HCT116 (cell line): ENCODE data around the gene SLC44A5. TPM values are rescaled to one million over a fixed set of nuclear protein-coding genes. Genes with fewer than 3 reads are reported as not detected.
"Not testable (repeated sequence)": the region's sequence is repeated elsewhere in the genome, so short reads cannot be mapped to it uniquely, and the experiment has no call there.

Experiments
- ATAC-seq: fragments of 200-7000 bp; cut with Tn5 transposase; 2 replicates; pipeline ENCODE4 v1.9.1; 2020; ENCODE audit warnings: mild to moderate bottlenecking, moderate library complexity
- BruUV-seq: library from RNA; stranded (reverse); fragments of 400-500 nt; replicated peaks from 2 replicates; lab custom pipeline; 2021; lab: Mats Ljungman, UMichigan
- CTCF ChIA-PET: fragments of 300-600 bp; sonication (Branson Sonifier 250); formaldehyde crosslinking; loops from one replicate; lab custom pipeline; 2021; ENCODE audit warnings: antibody characterized with exemption; lab: Charles Lee
- POLR2A ChIA-PET: fragments of 300-600, 350-600 bp; sonication (Branson Sonifier 250); formaldehyde crosslinking; loops from one replicate; lab custom pipeline; 2021; ENCODE audit warnings: antibody characterized with exemption; lab: Charles Lee
- RAD21 ChIA-PET, 2 experiments: fragments of 300-600 bp; sonication (Branson Sonifier 250); formaldehyde crosslinking; loops; one replicate each; lab custom pipeline; 2023; ENCODE audit warnings: low total read pairs in 2 of 2; ENCODE audit not compliant: uncharacterized antibody in 2 of 2, unreplicated experiment in 2 of 2, low non-redundant PET in 1 of 2; lab: Charles Lee
- DNase-seq: peaks from one replicate; pipeline ENCODE4 v3.0.0-alpha.2; 2010; ENCODE audit warnings: low read depth, low spot score
- H2AFZ ChIP-seq: fragments of 200-600 bp; shearing (Covaris generic), sonication (generic); 2 replicates; pipeline ENCODE4 v1.6.1; 2017; ENCODE audit warnings: low read depth, mixed run types, mixed read lengths, antibody characterized with exemption, low read length; ENCODE audit not compliant: poor library complexity, severe bottlenecking
- H3K27ac ChIP-seq: 2 replicates; pipeline ENCODE4 v1.5.1; 2012; ENCODE audit warnings: low read depth, low read length
- H3K27me3 ChIP-seq: fragments of 200-600 bp; sonication (generic); 2 replicates; pipeline ENCODE4 v1.6.1; 2016; ENCODE audit warnings: mixed run types, low read length, mixed read lengths; ENCODE audit not compliant: insufficient read depth
- H3K36me3 ChIP-seq, 2 experiments: fragments of 200-500 bp in 1 of 2; fragments of 200-600 bp in 1 of 2; sonication (Bioruptor generic) in 1 of 2; sonication (generic) in 1 of 2; 2 replicates each; pipeline versions ENCODE4 v1.5.1 to v1.6.1; 2014 to 2016; ENCODE audit warnings: low read length in 2 of 2, inconsistent platforms in 1 of 2, mixed read lengths in 1 of 2, mixed run types in 1 of 2; ENCODE audit not compliant: insufficient read depth in 2 of 2, control insufficient read depth in 1 of 2
- H3K4me1 ChIP-seq, 2 experiments: fragments of 200-600 bp in 1 of 2; sonication (generic) in 1 of 2; 2 replicates each; pipeline versions ENCODE4 v1.5.1 to v1.6.1; 2012 to 2017; ENCODE audit warnings: low read length in 2 of 2, inconsistent platforms in 1 of 2, mild to moderate bottlenecking in 1 of 2, mixed read lengths in 1 of 2, mixed run types in 1 of 2, moderate library complexity in 1 of 2; ENCODE audit not compliant: insufficient read depth in 2 of 2, control insufficient read depth in 1 of 2
- H3K4me2 ChIP-seq: fragments of 200-600 bp; sonication (generic); 2 replicates; pipeline ENCODE4 v1.6.1; 2017; ENCODE audit warnings: mixed run types, low read length, mixed read lengths
- H3K4me3 ChIP-seq, 2 experiments: fragments of 200-600 bp in 1 of 2; sonication (generic) in 1 of 2; replicated peaks in 1 of 2; 2 replicates each; pipeline ENCODE4 v1.5.1; 2011 to 2016; ENCODE audit warnings: low read length in 2 of 2, control low read depth in 1 of 2, low read depth in 1 of 2, mild to moderate bottlenecking in 1 of 2, mixed read lengths in 1 of 2, mixed run types in 1 of 2
- H3K79me2 ChIP-seq: fragments of 200-600 bp; sonication (generic); 2 replicates; pipeline ENCODE4 v1.6.1; 2017; ENCODE audit warnings: mild to moderate bottlenecking, mixed run types, low read length, moderate library complexity, mixed read lengths; ENCODE audit not compliant: insufficient read depth
- H3K9ac ChIP-seq: fragments of 200-600 bp; sonication (generic); 2 replicates; pipeline ENCODE4 v1.6.1; 2016; ENCODE audit warnings: low read length, mixed read lengths
- H3K9me2 ChIP-seq: fragments of 200-600 bp; sonication (generic), shearing (Covaris generic); 2 replicates; pipeline ENCODE4 v1.6.1; 2017; ENCODE audit warnings: mixed run types, mild to moderate bottlenecking, moderate library complexity; ENCODE audit not compliant: insufficient read depth
- H3K9me3 ChIP-seq, 2 experiments: fragments of 200-500 bp in 1 of 2; fragments of 200-600 bp in 1 of 2; sonication (Bioruptor generic) in 1 of 2; sonication (generic) in 1 of 2; 2 replicates each; pipeline ENCODE4 v1.6.1; 2014 to 2017; ENCODE audit warnings: low read length in 2 of 2, mixed read lengths in 2 of 2, inconsistent platforms in 1 of 2, low read depth in 1 of 2, mild to moderate bottlenecking in 1 of 2, mixed run types in 1 of 2, moderate library complexity in 1 of 2; ENCODE audit not compliant: control insufficient read depth in 1 of 2, insufficient read depth in 1 of 2
- H4K20me1 ChIP-seq: fragments of 200-600 bp; sonication (generic), shearing (Covaris generic); 2 replicates; pipeline ENCODE4 v1.6.1; 2017; ENCODE audit warnings: mixed run types, mild to moderate bottlenecking, moderate library complexity; ENCODE audit not compliant: insufficient read depth
- ELF1 ChIP-seq: IDR thresholded peaks from 2 replicates; pipeline ENCODE4 v1.6.1; 2012; ENCODE audit warnings: low read depth, borderline replicate concordance
- SRF ChIP-seq: IDR thresholded peaks from 2 replicates; pipeline ENCODE4 v1.6.1; 2012; ENCODE audit warnings: low read depth
- TCF7L2 ChIP-seq: IDR thresholded peaks from 2 replicates; pipeline ENCODE4 v1.7.0; 2011; ENCODE audit warnings: borderline replicate concordance, inconsistent platforms; ENCODE audit not compliant: insufficient read depth, insufficient read length; ENCODE audit errors: extremely low read depth
- YY1 ChIP-seq: IDR thresholded peaks from 2 replicates; pipeline ENCODE4 v1.6.1; 2011; ENCODE audit warnings: low read length, low read depth, moderate library complexity, mild to moderate bottlenecking; ENCODE audit not compliant: insufficient replicate concordance; ENCODE audit errors: extremely low read depth
- intact Hi-C: fragments of 100-400 bp; cut with micrococcal nuclease; formaldehyde crosslinking; loops from 2 replicates; pipeline ENCODE4 v1.10.0; 2022
- total RNA-seq: library from RNA; stranded (reverse); gene quantifications from one replicate; pipeline ENCODE4 v1.2.1, GENCODE V29; 2021; ENCODE audit not compliant: unreplicated experiment
- TF ChIP-seq, protein P1 (sequence below): IDR thresholded peaks from 2 replicates; pipeline ENCODE4 v1.6.1; 2012
- TF ChIP-seq, protein P2 (sequence below): IDR thresholded peaks from 2 replicates; pipeline ENCODE4 v1.6.1; 2012
- TF ChIP-seq, protein P3 (sequence below): IDR thresholded peaks from 2 replicates; pipeline ENCODE4 v1.6.1; 2011; ENCODE audit warnings: mild to moderate bottlenecking, low read length, moderate library complexity; ENCODE audit not compliant: insufficient replicate concordance; ENCODE audit errors: extremely low read depth

Gene SLC44A5
- total RNA-seq, 1 experiment from 2014 or later = 2.4 TPM

DNA sequence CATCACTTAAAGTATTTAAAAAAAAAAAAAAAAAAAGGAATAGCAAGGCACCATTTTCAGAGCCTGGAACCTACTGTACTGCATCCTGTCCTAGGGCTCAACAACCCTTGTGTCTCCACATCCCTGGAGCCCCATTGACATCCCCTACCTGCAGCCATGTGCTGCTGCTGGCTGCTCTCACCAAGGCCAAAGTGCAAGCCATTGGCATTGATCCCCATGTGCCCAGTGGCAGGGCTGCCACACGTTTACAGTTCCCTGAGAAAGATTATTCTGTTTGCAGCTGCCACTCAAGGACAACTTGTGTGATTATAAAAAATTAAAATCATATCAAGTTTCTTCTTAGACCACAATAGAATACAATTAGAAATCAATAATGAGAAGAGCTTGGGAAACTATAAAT, 346.8 kb downstream of the SLC44A5 start (continued):
- no peak for TF ChIP-seq SRF
- TF ChIP-seq, protein P1, sequence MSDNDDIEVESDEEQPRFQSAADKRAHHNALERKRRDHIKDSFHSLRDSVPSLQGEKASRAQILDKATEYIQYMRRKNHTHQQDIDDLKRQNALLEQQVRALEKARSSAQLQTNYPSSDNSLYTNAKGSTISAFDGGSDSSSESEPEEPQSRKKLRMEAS = no peak
- TF ChIP-seq, protein P2, sequence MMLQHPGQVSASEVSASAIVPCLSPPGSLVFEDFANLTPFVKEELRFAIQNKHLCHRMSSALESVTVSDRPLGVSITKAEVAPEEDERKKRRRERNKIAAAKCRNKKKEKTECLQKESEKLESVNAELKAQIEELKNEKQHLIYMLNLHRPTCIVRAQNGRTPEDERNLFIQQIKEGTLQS = no peak
- no peak for TF ChIP-seq YY1
- TF ChIP-seq, protein P3, sequence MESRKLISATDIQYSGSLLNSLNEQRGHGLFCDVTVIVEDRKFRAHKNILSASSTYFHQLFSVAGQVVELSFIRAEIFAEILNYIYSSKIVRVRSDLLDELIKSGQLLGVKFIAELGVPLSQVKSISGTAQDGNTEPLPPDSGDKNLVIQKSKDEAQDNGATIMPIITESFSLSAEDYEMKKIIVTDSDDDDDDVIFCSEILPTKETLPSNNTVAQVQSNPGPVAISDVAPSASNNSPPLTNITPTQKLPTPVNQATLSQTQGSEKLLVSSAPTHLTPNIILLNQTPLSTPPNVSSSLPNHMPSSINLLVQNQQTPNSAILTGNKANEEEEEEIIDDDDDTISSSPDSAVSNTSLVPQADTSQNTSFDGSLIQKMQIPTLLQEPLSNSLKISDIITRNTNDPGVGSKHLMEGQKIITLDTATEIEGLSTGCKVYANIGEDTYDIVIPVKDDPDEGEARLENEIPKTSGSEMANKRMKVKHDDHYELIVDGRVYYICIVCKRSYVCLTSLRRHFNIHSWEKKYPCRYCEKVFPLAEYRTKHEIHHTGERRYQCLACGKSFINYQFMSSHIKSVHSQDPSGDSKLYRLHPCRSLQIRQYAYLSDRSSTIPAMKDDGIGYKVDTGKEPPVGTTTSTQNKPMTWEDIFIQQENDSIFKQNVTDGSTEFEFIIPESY = no peak
- TF ChIP-seq ELF1 = no peak
- no peak for TF ChIP-seq TCF7L2

DNA sequence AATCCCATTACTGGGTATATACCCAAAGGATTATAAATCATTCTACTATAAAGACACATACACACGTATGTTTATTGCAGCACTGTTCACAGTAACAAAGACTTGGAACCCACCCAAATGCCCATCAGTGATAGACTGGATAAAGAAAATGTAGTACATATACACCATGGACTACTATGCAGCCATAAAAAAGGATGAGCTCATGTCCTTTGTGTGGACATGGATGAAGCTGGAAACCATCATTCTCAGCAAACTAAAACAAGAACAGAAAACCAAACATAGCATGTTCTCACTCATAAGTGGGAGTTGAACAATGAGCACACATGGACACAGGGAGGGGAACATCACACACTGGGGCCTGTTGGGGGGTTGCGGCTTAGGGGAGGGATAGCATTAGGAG, 347.3 kb downstream of the SLC44A5 start:
- H3K9ac ChIP-seq, ATAC-seq, BruUV-seq, H3K36me3 ChIP-seq, H3K4me3 ChIP-seq, H3K27ac ChIP-seq, H3K79me2 ChIP-seq, CTCF ChIA-PET, H3K4me1 ChIP-seq, H3K4me2 ChIP-seq, DNase-seq, POLR2A ChIA-PET, H3K9me2 ChIP-seq, H4K20me1 ChIP-seq, H3K9me3 ChIP-seq, RAD21 ChIA-PET, H3K27me3 ChIP-seq, intact Hi-C loops, H2AFZ ChIP-seq: not testable (repeated sequence)

DNA sequence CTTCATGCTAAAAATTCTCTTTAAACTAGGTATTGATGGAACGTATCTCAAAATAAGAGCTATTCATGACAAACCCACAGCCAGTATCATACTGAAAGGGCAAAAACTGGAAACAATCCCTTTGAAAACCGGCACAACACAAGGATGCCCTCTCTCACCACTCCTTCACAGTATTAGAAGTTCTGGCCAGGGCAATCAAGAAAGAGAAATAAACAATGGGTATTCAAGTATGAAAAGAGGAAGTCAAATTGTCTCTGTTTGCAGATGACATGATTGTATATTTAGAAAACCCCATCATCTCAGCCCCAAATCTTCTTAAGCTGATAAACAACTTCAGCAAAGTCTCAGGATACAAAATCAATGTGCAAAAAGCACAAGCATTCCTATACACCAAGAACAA, 349.0 kb downstream of the SLC44A5 start:
- POLR2A ChIA-PET, H4K20me1 ChIP-seq, H3K4me1 ChIP-seq, H3K4me2 ChIP-seq, H3K36me3 ChIP-seq, H2AFZ ChIP-seq, CTCF ChIA-PET, ATAC-seq, H3K27ac ChIP-seq, H3K9me2 ChIP-seq, DNase-seq, intact Hi-C loops, H3K79me2 ChIP-seq, H3K9ac ChIP-seq, H3K27me3 ChIP-seq, RAD21 ChIA-PET, H3K4me3 ChIP-seq, H3K9me3 ChIP-seq, BruUV-seq: not testable (repeated sequence)
